ENCODE measurements around the gene GRN. TPM values are rescaled to one million over a fixed set of nuclear protein-coding genes. Genes with fewer than 3 reads are reported as not detected.

GRN gene
- total and polyA plus RNA-seq, 2 of the 13 experiments (the other 11 are each of a cell fraction or from before 2014, with no cell fraction given): 86.6 to 143 TPM

DNA sequence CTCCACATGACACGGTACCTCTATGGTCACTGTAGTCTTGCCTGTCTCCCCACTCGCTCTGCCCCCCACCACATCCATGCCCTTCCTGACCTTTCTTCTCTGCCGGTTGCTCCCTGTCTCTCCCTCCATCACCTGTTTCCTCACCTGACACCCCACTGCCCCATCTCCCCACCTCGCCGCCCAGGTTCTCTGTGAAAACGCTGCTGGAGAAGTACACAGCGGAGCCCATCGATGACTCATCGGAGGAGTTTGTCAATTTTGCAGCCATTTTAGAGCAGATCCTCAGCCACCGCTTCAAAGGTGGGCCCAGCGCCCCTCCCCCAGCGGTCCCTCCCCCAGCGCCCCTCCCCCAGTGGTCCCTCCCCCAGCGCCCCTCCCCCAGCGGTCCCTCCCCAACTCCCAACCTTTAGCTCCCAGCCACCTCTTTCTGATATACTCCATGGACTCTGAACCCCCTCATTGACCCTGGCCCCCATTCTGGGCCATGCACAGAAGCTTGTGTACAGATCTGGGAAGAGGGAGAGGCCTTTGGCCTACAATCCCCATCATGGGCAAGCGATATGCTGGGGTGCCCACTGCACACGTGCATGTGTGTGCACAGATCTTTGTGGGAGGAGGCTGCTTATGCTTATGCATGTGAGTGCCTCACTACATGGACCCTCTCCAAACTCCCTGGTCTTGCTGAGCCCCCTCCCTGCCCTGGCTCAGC lies 32.6 kb upstream of the GRN start (continued):
- TF ChIP-seq ARNTL (CRISPR knock-in tag; IDR thresholded peaks at IDR 0.05) (peak; percentile 46; the same call in 1 of the 2 replicates), FOSL2 (CRISPR knock-in tag; IDR thresholded peaks at IDR 0.05) (peak; percentile 82), TAF15 (IDR thresholded peaks at IDR 0.05; ENCODE audit: low read depth, low read length, poor library complexity, severe bottlenecking) (no peak), ZNF816 (CRISPR knock-in tag; IDR thresholded peaks at IDR 0.05; ENCODE audit: borderline replicate concordance) (no peak), HNF4A (CRISPR knock-in tag; IDR thresholded peaks at IDR 0.05) (peak; percentile 86), MED1 (CRISPR knock-in tag; IDR thresholded peaks at IDR 0.05) (peak; percentile 44; the same call in 1 of the 2 replicates), ZMAT3 (CRISPR knock-in tag; conservative IDR thresholded peaks at IDR 0.05) (0 out of 2 replicates have a peak, but pooled peaks have one; percentile 25), HNF4G (IDR thresholded peaks at IDR 0.05; ENCODE audit: borderline replicate concordance, low read depth, low read length) (peak; percentile 83), HNF4G (CRISPR knock-in tag; IDR thresholded peaks at IDR 0.05; ENCODE audit: borderline replicate concordance, low read depth) (no peak), SOX6 (IDR thresholded peaks at IDR 0.05) (no peak), SOX6 (CRISPR knock-in tag; IDR thresholded peaks at IDR 0.05) (peak; percentile 45; the same call in 1 of the 2 replicates), ZMYM3 (CRISPR knock-in tag; IDR thresholded peaks at IDR 0.05) (0 out of 2 replicates have a peak, but pooled peaks have one; percentile 13), CREB1 (IDR thresholded peaks at IDR 0.05) (peak; percentile 31; the same call in 1 of the 2 replicates), CREB1 (CRISPR knock-in tag; IDR thresholded peaks at IDR 0.05) (no peak)
- TF ChIP-seq, protein P1, sequence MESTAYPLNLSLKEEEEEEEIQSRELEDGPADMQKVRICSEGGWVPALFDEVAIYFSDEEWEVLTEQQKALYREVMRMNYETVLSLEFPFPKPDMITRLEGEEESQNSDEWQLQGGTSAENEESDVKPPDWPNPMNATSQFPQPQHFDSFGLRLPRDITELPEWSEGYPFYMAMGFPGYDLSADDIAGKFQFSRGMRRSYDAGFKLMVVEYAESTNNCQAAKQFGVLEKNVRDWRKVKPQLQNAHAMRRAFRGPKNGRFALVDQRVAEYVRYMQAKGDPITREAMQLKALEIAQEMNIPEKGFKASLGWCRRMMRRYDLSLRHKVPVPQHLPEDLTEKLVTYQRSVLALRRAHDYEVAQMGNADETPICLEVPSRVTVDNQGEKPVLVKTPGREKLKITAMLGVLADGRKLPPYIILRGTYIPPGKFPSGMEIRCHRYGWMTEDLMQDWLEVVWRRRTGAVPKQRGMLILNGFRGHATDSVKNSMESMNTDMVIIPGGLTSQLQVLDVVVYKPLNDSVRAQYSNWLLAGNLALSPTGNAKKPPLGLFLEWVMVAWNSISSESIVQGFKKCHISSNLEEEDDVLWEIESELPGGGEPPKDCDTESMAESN (CRISPR knock-in tag; conservative IDR thresholded peaks at IDR 0.05): no peak
- TF ChIP-seq, protein P2, sequence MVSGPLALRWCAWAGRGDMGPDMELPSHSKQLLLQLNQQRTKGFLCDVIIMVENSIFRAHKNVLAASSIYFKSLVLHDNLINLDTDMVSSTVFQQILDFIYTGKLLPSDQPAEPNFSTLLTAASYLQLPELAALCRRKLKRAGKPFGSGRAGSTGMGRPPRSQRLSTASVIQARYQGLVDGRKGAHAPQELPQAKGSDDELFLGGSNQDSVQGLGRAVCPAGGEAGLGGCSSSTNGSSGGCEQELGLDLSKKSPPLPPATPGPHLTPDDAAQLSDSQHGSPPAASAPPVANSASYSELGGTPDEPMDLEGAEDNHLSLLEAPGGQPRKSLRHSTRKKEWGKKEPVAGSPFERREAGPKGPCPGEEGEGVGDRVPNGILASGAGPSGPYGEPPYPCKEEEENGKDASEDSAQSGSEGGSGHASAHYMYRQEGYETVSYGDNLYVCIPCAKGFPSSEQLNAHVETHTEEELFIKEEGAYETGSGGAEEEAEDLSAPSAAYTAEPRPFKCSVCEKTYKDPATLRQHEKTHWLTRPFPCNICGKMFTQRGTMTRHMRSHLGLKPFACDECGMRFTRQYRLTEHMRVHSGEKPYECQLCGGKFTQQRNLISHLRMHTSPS (CRISPR knock-in tag; IDR thresholded peaks at IDR 0.05; ENCODE audit: low read depth): peak; percentile 68; the same call in 1 of the 2 replicates
- TF ChIP-seq, protein P3, sequence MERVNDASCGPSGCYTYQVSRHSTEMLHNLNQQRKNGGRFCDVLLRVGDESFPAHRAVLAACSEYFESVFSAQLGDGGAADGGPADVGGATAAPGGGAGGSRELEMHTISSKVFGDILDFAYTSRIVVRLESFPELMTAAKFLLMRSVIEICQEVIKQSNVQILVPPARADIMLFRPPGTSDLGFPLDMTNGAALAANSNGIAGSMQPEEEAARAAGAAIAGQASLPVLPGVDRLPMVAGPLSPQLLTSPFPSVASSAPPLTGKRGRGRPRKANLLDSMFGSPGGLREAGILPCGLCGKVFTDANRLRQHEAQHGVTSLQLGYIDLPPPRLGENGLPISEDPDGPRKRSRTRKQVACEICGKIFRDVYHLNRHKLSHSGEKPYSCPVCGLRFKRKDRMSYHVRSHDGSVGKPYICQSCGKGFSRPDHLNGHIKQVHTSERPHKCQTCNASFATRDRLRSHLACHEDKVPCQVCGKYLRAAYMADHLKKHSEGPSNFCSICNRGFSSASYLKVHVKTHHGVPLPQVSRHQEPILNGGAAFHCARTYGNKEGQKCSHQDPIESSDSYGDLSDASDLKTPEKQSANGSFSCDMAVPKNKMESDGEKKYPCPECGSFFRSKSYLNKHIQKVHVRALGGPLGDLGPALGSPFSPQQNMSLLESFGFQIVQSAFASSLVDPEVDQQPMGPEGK (CRISPR knock-in tag; IDR thresholded peaks at IDR 0.05): peak; percentile 52
- TF ChIP-seq, protein P4, sequence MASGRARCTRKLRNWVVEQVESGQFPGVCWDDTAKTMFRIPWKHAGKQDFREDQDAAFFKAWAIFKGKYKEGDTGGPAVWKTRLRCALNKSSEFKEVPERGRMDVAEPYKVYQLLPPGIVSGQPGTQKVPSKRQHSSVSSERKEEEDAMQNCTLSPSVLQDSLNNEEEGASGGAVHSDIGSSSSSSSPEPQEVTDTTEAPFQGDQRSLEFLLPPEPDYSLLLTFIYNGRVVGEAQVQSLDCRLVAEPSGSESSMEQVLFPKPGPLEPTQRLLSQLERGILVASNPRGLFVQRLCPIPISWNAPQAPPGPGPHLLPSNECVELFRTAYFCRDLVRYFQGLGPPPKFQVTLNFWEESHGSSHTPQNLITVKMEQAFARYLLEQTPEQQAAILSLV (CRISPR knock-in tag; IDR thresholded peaks at IDR 0.05; ENCODE audit: borderline replicate concordance): no peak
- TF ChIP-seq, protein P5, sequence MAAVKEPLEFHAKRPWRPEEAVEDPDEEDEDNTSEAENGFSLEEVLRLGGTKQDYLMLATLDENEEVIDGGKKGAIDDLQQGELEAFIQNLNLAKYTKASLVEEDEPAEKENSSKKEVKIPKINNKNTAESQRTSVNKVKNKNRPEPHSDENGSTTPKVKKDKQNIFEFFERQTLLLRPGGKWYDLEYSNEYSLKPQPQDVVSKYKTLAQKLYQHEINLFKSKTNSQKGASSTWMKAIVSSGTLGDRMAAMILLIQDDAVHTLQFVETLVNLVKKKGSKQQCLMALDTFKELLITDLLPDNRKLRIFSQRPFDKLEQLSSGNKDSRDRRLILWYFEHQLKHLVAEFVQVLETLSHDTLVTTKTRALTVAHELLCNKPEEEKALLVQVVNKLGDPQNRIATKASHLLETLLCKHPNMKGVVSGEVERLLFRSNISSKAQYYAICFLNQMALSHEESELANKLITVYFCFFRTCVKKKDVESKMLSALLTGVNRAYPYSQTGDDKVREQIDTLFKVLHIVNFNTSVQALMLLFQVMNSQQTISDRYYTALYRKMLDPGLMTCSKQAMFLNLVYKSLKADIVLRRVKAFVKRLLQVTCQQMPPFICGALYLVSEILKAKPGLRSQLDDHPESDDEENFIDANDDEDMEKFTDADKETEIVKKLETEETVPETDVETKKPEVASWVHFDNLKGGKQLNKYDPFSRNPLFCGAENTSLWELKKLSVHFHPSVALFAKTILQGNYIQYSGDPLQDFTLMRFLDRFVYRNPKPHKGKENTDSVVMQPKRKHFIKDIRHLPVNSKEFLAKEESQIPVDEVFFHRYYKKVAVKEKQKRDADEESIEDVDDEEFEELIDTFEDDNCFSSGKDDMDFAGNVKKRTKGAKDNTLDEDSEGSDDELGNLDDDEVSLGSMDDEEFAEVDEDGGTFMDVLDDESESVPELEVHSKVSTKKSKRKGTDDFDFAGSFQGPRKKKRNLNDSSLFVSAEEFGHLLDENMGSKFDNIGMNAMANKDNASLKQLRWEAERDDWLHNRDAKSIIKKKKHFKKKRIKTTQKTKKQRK (IDR thresholded peaks at IDR 0.05; ENCODE audit: low read length): no peak
